Psoas muscle (tissue), 8 donors: ENCODE data around the gene BCAS3. TPM values are rescaled to one million over a fixed set of nuclear protein-coding genes. Genes with fewer than 3 reads are reported as not detected.

Experiments used
- ATAC-seq, 4 donors: fragments of 200-7000 bp; cut with Tn5 transposase; one replicate each; pipeline ENCODE4 v1.9.1; 2020; ENCODE audit warnings: moderate library complexity in 3 of 4, mild to moderate bottlenecking in 2 of 4
- DNase-seq, 2 donors: peaks; one replicate each; pipeline ENCODE4 v3.0.0-alpha.2; 2020
- H3K27ac ChIP-seq: fragments of 200-600 bp; one replicate; pipeline ENCODE4 v1.8.0; 2022
- H3K27me3 ChIP-seq, 3 donors: fragments of 200-600 bp in 1 of 3; one replicate each; pipeline versions ENCODE4 v1.6.1 to v1.8.0; 2013 to 2022; ENCODE audit warnings: low read length in 2 of 3, mild to moderate bottlenecking in 2 of 3, moderate library complexity in 1 of 3; ENCODE audit not compliant: insufficient read depth in 3 of 3
- H3K36me3 ChIP-seq, 2 donors: fragments of 200-600 bp in 1 of 2; one replicate each; pipeline versions ENCODE4 v1.6.1 to v1.8.0; 2013 to 2022; ENCODE audit warnings: low read depth in 1 of 2, mild to moderate bottlenecking in 1 of 2, moderate library complexity in 1 of 2; ENCODE audit not compliant: insufficient read depth in 1 of 2
- H3K4me1 ChIP-seq: fragments of 200-600 bp; one replicate; pipeline ENCODE4 v1.8.0; 2022
- H3K4me3 ChIP-seq: fragments of 200-600 bp; one replicate; pipeline ENCODE4 v1.8.0; 2022; ENCODE audit warnings: mild to moderate bottlenecking
- H3K9me3 ChIP-seq: fragments of 200-600 bp; one replicate; pipeline ENCODE4 v1.8.0; 2022
- WGBS, 3 donors: extraction: QIAGEN DNeasy Blood & Tissue Kit; methylation state at CpG; one replicate each; pipeline versions ENCODE4 v1.1.6 to v1.1.7; 2013; 5-methylcytosine and 5-hydroxymethylcytosine counted together
- intact Hi-C, 2 donors: fragments of 100-400 bp; cut with DNase I; formaldehyde crosslinking; loops; one replicate each; pipeline versions ENCODE4 v1.11.0 to v1.14.2; 2022
- polyA plus RNA-seq, 3 donors: library from polyadenylated mRNA; stranded (reverse); fragments of 200-250 nt; gene quantifications; one replicate each; pipeline ENCODE4 v1.2.3, GENCODE V29; 2013
- total RNA-seq, 4 donors: library from RNA; stranded (reverse); fragmentation: NEBNext Ultra II Directional in 2 of 4; extraction: Animal tissue kit (Norgen Biotek cat#: 25700) in 2 of 4; gene quantifications; one replicate each; pipeline versions ENCODE4 v1.2.1 to v1.2.4, GENCODE V29; 2021 to 2023
- TF ChIP-seq, protein P1 (sequence below): fragments of 200-600 bp; IDR thresholded peaks from one replicate; pipeline ENCODE4 v1.8.0; 2022; ENCODE audit warnings: antibody characterized with exemption
- donor health status: healthy with polysubstance abuse.
- donor health status: DM: no; HTN: no; CAD: no; lungs with moderate emphysema.
- donor health status: Bipolar disorder and iron deficiency.
- donor health status: healthy.
- donor health status: DM: yes; HTN: yes; CAD: no.
- donor health status: DM: no; HTN: no; CAD: no.
- donor health status: DM: no; HTN: no; CAD: no.
- donor health status: DM: yes; HTN: yes; CAD: no.

The BCAS3 gene
- total and polyA plus RNA-seq, 7 donors = 2.4 to 28.8 (median 15.0) TPM

DNA sequence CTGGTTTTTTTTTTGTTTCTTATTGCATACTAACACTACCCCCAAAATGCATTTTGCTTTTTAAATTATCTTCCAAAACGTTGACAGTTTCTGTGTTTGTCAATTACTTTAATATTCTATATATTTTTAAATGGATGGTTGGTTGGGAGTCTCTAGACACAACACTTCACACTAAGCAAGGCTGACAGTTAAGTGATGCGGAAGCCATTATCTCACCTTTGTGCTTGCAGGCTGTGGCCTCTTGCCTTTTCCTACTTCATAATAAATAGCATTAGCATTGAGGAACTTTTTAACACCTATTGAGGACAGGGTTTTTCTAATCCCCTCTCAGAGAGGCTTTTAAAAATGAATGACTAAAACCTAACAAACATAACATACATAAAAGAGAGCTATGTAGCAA lies 441.2 kb downstream of the BCAS3 start:
- WGBS, 3 donors = 76 to 79% (median 79%) methylated on average over 2 of the region's 2 CpGs
- H3K27me3 ChIP-seq = no peaks in the 10 kb centered on the region
- intact Hi-C loops = no loop called here
- H3K36me3 ChIP-seq = no peaks in the 10 kb centered on the region
- DNase-seq = no peak
- H3K9me3 ChIP-seq = no peaks in the 10 kb centered on the region
- H3K4me3 ChIP-seq = no peak overlapping the region
- TF ChIP-seq, protein P1, sequence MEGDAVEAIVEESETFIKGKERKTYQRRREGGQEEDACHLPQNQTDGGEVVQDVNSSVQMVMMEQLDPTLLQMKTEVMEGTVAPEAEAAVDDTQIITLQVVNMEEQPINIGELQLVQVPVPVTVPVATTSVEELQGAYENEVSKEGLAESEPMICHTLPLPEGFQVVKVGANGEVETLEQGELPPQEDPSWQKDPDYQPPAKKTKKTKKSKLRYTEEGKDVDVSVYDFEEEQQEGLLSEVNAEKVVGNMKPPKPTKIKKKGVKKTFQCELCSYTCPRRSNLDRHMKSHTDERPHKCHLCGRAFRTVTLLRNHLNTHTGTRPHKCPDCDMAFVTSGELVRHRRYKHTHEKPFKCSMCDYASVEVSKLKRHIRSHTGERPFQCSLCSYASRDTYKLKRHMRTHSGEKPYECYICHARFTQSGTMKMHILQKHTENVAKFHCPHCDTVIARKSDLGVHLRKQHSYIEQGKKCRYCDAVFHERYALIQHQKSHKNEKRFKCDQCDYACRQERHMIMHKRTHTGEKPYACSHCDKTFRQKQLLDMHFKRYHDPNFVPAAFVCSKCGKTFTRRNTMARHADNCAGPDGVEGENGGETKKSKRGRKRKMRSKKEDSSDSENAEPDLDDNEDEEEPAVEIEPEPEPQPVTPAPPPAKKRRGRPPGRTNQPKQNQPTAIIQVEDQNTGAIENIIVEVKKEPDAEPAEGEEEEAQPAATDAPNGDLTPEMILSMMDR = no peak
- ATAC-seq = no peak
- H3K27ac ChIP-seq = no peak overlapping the region
- H3K4me1 ChIP-seq = no peaks in the 10 kb centered on the region

DNA sequence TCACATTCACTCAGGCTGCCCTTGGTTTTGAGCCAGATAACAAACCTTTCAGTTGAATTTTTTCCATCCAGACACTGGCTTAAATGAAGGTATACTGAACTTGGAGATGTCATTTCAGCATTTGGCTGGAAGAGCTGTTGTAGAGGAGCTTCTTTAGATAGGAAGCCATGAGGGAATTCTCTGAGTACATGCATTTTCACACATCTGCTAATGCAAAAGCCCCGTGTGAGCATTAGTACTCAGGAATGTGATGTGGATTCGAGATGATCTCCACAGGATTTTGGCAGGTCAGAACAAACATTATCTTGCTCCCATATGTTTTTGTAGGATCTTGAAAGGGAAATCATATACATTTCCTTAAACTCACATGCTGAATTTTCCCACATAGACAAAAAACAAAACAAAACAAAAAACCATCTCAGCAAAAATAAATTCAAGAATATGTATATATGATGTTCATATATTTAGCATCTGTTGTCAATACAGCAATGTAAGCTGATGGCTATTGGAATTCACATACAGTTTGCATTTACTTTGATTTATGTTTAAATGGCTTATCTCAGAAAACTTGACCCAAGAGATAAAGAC lies 444.8 kb downstream of the BCAS3 start:
- intact Hi-C loops = no loop called here
- Histone ChIP-seq H3K9me3 (no peaks in the 10 kb centered on the region), H3K4me3 (no peak overlapping the region), H3K27me3 (no peaks in the 10 kb centered on the region), H3K36me3 (no peaks in the 10 kb centered on the region), H3K4me1 (no peaks in the 10 kb centered on the region), H3K27ac (no peak overlapping the region)
- ATAC-seq (no peak), DNase-seq (no peak)
- WGBS, 3 donors = 20 to 36% (median 33%) methylated on average over 2 of the region's 2 CpGs
- TF ChIP-seq, protein P1 = no peak

- no peak for ATAC-seq
- TF ChIP-seq, protein P1 = no peak
Observed at GRCh38 chr17:61124562-61124961, 446.9 kb downstream of the BCAS3 start.

GRCh38 chr17:61126473-61127249 lies 449.0 kb downstream of the BCAS3 start:
- intact Hi-C loops = no loop called here
- TF ChIP-seq, protein P1 = no peak
- WGBS, 3 donors = 67 to 74% (median 73%) methylated on average over 11 of the region's 11 CpGs
- DNase-seq = no peak
- no peak overlapping the region for H3K4me3 ChIP-seq
- H3K9me3 ChIP-seq = no peaks in the 10 kb centered on the region
- H3K27me3 ChIP-seq = no peaks in the 10 kb centered on the region
- no peak for ATAC-seq
- H3K36me3 ChIP-seq = no peaks in the 10 kb centered on the region
- H3K27ac ChIP-seq = no peak overlapping the region
- no peaks in the 10 kb centered on the region for H3K4me1 ChIP-seq

More at GRCh38 chr17:61124562-61124961, 446.9 kb downstream of the BCAS3 start:
- intact Hi-C loops = no loop called here
- no peaks in the 10 kb centered on the region for H3K27me3 ChIP-seq
- H3K27ac ChIP-seq = no peak overlapping the region
- DNase-seq = no peak
- no peak overlapping the region for H3K4me3 ChIP-seq
- H3K9me3 ChIP-seq = no peaks in the 10 kb centered on the region
- WGBS, 3 donors = 91 to 97% (median 96%) methylated on average over 1 of the region's 1 CpG
- H3K4me1 ChIP-seq = no peaks in the 10 kb centered on the region
- no peaks in the 10 kb centered on the region for H3K36me3 ChIP-seq
